ENCODE results near the gene PLCL2.
A peak's percentile ranks its signal among the peaks of the same experiment; 100 is the strongest.

The PLCL2 gene

DNA sequence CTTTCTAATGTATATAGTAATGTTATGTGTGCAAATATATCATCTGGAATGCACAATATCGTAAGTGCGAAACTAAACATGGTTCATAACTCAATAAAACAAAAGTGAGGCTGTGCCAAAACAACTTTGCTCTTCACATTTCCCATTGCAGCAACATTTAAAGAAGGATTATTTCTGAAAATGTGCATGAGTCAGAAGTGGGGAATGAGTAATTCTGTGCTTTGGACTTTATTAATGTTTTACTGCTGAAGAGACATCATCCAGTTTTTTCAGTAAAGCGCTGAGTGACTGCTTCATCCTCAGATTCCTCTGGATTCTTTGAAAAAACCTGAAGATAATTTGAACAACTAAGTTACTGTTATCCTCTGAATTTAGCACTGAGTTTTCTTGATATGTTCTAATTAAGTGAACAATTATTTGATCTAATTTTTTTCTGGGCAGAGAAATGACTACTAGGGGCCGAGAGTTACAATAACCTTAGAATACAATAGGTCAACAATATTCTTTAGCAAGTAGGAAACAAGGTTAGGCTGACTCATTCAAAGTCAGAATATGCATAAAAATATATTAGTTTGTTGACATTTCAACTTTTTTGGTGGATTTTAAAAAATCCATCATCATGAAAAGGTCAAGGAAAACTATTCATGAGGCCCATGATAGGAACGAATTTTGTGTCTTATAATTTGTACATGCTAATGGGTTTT, 20.0 kb upstream of the PLCL2 start:
- DNase-seq, result no peak

DNA sequence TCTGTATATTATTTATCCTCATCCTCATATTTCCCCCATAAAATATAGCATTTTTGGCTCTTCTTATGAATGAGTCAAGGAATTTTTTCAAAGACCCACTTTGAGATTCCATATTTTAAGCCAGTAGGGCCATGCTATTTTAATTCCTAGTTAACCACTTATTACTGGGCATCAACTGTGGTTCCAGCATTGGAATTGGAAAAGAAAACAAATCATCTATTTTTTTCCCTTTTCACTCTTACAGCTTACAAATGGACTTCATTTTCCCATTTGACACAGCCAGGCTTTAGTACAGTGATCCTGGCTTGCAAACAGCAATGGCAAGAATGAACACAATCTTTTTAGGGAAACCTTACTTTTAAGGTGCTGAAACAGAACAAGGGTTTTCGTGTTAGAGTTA, 19.4 kb upstream of the PLCL2 start:
- no peak for DNase-seq

DNA sequence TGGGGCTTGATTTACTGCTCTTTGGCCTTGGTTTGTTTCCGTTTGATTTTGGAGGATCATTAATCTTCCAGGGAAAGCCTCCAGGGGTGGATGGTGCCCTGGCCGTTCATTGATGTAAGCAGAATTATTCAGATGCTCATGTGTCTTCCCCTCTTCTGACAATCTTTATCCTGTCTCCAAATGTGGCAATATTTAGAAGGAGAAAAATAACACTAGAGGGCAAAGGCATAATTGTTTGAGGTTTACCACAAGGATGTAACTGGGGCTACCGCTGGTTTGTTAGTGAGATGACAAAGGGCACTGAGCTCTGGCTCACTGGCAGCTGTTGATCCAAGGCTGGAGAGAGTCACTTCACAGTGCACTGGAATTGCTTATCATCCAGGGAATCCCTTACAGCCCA, 18.2 kb upstream of the PLCL2 start:
- no peak for DNase-seq

DNA sequence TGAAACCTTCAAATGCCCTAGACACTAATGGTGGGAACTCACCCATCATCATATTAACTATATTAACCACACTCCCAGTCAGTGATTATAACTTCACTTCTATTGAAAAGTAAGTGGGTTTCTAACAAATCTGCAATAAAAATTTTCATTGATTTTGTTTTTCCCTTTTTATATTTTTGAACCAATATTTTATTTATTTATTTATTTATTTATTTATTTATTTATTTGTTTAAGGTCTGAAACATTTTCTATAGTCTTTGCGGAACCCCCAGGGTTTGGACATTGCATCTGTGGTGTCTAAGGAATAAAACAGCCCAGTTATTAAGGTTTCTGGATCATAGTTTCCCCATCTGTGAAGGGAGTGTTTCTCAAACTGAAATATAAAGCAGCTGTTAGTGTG, 16.2 kb upstream of the PLCL2 start:
- DNase-seq, result no peak

DNA sequence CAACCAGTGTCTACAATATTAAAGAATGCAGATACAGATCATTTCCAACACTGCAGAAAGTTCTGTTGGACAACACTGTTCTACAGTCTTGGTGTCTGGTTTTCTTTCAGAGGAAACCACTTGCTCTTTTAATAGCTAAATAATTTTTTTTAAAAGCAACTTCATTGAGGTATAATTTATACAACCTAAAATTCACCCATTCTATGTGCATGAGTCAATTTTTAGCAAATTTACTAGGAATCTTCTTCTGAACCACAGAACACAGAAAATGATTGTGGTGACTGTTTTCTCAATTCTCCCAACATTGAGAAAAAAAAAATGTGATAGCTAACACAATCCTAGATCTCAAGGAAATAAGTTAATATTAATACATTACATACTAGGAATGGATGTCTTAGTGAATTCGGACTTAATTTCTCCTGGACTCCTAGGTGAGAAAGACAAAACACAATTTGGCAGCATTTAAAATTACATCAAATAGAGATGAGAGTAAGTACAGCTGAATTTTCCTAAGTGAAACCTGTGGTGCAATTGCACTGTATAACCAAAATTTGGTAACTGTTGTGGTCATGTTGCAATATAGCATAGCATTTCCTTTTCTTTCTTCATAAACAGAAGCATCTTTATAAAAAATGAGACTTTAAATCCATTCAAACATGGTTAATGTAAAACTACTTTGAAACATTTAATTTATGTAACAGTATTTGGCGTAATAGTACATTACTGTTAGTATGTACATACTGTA, 15.3 kb upstream of the PLCL2 start:
- no peak for DNase-seq

DNA sequence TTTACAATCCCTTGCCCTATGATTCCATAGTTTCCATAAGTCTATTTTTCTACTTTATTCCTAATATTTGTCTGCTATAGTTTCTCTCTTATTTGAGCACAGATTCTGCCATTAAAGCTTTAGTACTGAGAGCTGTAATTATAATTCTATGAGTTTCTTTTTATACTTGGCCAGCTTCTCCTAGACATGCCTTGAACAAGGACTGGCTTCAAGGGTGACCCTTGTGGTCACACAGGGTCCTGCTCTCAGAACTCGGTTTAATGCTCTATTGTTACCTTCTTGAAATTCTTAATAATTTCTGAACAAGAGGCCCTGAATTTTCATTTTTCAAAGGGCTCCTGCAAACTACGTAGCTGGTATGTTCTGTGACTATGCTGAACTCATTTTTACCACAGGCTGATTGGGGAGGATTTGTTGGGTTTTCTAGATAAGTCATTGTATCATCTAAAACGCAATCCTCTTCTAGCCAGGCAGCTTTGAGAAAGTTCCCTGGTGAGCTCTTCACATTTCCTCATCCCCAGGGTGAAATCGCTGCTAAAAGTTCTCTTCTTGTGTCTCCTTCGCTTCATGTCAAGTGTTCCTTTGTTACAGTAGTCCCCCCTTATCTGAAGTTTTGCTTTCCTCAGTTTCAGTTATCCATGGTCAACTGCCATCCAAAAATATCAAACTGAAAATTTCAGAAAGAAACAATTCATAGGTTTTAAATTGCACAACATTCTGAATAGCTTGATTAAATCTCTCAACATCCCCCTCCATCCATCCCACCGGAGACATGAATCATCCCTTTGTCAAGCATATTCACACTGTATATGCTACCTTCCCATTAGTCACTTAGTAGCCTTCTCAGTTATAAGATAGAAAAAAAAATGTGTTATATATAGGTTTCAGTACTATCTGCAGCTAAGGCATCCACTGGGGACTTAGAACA, 12.6 kb upstream of the PLCL2 start:
- no peak for DNase-seq

DNA sequence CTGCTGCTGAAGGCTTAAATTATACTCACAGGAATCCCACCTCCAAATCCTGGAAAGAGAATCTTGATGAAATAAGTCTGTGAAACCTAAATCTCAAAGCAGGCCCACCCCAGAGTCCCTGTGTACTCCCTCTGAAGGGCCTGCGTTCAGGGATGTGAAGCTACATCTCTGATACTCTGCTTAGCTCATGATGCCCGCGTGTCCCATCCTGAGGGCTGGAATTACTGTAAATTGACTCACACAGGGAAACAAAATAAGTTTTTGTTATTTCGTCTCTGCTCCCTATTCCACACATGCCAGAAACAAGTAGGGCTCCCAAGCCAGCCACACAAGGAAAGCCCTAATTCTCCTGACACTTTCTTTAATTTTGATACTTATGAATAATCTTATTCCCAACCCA, 10.9 kb upstream of the PLCL2 start:
- DNase-seq, result no peak

DNA sequence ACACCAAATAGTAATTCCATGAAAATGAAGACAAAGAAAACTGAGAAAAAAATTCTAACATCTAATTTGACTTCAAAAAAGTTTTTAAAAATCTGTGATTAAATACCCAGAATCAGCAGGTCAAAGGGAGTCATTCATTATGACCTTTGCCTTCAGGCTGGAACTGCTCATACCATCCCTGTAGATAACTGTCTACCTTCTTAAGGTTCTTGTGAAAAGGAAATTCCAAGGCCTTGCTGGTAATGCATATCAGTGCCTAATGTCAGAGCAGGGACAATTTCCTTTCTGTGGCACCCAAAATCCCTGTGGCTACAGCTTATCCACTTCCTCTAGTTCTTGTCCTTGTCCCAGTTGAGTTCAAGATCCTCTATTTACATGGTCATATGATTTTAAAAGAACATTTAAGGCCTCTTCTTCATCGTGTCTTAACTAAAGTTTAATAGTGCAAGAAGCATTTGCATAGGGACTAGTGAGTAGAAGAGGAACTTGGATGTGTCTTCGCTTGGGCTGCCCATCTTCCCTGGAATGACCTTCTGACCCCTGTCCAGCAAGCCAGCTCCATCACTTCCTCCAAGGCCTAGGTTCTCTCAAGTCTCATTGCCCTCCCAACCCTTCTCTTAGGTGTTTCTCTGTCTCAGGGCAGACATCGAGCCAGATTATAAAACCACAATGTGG, 8.7 kb upstream of the PLCL2 start:
- DNase-seq, result no peak

DNA sequence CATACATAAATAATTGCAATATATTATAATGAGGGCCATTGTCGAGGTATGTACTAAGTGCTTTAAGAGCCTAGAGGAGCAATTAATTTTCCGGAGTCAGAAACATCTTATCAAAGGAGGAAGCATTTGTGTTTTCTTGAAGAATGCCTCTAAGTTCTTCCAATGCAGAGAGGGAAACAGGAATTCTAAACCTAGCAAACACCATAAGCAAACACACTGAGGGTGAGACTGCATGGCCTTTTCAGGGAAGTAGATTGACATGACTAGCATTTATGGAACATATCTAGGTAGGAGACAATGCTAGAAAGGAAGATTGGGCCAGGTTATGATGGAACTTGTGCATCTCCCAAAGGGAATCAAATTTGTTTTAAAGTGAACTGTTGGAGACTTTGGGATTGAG, 7.2 kb upstream of the PLCL2 start:
- no peak for DNase-seq

DNA sequence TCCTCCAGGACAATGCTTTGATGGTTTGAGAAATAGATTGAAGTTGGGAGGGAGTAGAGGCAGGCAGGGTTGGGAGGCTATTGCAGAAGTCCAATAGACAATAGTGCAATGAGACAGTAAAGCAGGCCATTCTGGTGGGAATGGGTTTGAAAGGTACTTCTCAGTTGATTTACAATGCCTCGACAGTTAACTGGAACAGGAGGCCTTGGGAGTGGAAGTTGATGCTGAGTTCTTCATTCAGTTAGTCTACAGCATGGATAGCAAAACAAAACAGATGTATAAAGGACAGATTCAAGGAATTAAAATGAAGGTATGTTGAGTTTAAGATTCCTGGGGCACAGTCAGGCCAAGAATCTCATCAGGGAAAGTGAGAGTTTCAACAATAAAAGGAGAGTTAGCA, 6.8 kb upstream of the PLCL2 start:
- DNase-seq, result no peak

DNA sequence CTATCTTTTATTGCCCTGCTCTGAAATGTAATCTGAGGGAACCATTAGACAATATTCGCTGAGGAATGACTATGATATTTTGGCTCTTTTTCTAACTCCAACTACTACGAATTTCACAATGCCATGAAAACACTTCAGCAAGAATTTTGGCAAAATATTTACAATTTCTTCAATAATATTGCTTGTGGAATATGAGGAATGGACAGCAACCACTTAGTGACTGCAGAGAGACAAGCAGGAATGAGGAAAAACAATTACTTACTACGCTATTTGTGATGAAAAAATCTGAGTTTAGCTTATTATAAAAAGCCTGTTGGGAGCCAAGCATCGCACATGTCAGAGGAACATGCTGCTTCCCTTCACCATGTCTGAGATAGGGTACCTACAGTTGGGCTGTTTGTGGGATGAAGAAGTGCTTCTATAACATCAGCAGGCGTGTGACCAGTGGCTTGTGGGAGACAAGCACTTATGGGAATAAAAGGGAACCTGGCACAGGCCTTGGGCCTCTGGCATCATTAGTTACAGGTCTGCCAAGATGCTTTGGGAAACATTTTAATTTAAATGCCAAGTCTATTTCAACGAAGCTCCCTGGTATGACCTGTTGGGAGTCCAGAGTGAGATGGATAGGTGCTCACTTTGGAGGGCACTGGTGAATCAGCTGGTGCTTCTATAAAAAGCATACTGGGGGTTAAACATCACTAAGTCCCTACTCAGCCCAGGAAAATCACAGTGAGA, 2.7 kb upstream of the PLCL2 start:
- DNase-seq, result no peak

DNA sequence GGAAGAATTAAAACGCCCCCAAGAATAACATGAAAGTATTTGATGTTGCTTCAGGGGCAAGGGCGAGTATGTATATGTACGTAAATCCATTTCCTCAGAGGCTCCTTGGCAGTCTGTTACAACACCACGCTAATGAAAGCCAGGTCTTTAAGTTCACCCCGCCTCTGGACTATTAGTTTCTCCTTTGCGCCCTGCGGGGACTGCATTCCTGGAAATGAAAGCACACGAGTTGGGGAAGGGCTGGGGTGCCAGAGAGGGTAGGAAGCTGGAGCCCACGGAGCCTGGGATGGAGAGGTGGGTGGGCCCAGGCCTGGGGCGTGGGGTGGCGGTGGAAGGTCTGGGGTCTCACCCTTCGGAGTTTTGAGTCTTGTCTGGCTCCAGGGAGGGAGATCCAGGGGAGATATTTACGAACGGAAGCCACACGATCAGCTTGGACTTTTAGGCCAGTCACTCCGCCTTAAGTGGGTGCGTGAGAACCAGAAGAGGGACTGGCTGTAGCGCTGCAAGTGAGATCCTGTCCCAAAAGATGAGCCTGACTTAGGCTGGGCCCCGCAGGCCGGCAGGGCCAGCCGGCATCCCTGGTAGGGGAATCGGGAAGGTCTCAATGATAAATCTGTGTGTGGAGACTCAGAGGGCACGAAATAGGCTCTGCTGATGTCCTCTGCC, 1.6 kb upstream of the PLCL2 start:
- DNase-seq, result no peak

DNA sequence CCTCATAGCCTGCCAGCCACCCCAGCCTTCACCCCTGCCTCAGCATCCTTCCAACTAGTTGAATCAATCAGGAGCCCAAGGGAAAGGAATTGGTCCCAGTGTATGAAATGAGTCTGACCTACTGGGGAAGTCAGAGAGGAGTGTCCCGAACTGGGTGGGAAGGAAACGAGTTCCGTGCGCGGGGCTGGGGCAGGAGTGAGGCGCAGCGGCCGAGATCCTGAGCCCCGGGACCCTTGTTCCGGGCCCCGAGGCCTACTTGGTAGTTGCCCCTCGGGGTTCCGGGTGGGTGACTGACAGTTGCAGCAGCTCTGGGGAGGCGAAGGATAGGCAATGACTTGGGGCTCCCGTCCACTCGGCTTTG, 1.1 kb upstream of the PLCL2 start:
- no peak for DNase-seq

DNA sequence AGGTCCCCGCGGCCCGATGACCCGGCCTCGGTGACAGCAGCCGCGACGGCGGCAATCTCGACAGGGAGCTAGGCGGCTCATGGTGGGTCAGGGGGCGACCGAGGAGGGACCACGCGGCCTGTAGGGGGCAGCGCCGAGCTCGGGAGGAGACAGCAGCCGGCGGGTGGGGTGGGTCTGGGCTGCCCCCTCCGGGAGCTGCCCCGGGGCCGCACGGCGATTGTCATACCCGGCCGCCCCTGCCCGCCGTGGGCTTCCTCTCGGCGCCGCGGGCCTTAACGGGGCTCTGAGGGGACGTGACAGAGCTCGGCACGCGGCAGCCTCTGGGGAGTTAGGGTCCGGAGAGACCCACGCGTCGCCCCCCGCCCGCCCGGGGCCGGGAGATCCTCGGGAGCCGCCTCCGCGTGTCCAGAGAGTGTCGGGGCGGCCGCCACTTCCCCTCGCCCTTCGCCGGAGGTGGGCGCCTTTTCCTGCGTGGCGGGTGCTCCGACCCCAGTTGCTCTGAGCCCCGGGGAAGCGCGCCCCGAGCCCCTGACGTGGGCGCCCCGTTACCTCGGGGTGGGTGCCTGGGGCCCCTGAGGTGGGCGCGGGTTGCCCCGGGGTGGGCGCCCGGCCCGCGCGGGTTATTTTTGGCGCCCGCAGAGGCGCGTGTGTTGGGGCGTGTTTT, 539 bp upstream of the PLCL2 start:
- DNase-seq, result peak in 20 of 58 donors; percentile 17 to 57 (median 32)

DNA sequence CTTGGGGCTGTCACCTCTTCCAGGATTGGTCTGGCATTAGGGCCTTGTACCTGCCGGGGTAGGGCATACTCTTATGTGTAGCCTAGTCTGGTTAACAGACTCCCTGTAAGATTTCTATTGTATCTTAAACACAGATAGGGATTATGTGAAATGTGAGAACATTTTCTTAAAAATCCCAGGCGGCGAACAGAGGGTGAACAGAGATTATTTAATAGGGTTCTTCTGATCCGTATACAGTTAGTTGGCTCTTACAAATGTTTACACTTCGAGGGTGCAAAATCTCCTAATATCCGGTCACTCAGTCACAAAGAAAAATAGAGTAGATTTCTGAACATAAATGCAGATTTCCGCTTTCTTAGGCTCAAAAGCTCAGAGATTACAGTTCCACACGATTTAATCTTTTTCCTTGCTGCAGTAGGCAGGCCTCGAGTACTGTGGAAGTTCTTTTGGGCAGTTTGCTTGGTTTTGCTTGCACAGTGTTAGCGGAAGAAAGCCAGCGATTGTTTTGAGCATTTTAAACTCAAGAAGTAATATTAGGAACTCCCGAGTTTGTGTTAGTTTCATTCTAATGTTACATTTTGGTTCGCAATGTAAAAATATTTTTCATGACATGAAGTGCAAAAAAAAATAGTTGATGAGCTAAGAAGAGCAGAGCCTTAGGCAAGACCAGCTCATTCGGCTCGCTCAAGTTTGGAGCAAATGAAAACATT, 993 bp downstream of the PLCL2 start:
- DNase-seq, result peak in 1 of 58 donors; percentile 16

DNA sequence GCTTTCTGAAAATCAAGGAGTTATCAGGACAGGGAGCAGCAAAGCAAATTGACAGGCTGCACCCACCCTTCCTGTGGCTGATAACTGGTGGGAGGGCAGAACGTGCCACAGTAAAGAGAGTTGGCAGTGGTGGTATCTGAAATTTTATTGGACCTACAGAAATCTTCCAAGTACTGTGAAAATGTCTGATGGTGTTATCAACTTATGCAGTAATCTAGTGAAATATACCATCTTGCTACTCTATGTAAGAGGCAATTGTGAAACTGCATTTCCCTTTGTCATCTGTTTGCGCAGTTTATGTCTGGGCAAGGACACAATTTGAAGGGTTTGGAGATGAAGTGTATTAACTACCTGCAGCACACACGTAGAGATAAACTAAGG, 1.5 kb downstream of the PLCL2 start:
- no peak for DNase-seq

DNA sequence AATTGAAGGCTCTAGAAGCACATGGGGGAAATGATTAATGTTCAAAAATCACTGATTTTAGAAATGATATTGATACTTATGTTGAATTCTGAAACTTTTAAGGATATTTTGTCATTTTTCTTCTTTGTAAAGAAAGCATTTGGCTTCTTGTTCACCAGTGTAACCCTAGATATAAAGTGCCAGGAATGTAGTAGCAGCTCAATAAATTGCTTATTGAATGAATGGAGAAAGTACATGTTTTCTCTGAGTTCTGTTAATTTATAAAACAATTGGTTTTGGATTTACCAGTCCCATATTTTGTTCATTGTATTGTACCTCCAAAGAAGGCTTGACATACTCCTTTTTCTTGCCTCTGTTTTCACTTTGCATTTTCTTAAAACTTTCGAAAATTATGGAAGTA, 2.4 kb downstream of the PLCL2 start:
- DNase-seq, result no peak

DNA sequence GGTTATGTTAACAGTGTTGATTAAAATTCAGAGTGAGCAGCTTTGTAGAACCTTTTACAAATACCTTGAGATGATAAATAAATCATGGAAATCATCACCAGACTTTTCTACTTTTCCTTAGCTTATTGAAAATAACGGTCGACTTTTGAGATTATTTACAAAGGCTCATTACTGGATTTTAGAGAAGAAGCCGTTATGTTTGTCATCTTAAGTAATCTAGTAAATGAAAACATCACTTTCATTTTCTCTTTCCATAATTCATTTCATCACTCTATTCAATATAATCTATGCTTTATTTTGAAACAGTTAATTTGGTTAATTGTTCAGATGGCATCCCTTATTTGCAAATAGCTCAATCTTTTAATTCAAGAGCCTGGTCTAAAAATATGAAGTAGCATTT, 3.6 kb downstream of the PLCL2 start:
- no peak for DNase-seq

All from anterior cingulate cortex (tissue), 58 donors.